ENCODE measurements around the gene SF3B2.

- TF ChIP-seq POLR2A (IDR thresholded peaks at IDR 0.05), result no peak
- TF ChIP-seq CTCF (IDR thresholded peaks at IDR 0.05), result no peak
Measured at GRCh38 chr11:66046901-66047300, 5.3 kb upstream of the SF3B2 start.

Data from ovary (tissue), 3 donors.